Stimulated activated CD4-positive, alpha-beta T cell treated with anti-CD3 and anti-CD28 coated beads, Interleukin-1b, Interleukin-23, amount 100 ng/mL, for 1 hour (primary cell): Measurements from ENCODE around the gene MOV10.
"Not testable (repeated sequence)": the region's sequence is repeated elsewhere in the genome, so short reads cannot be mapped to it uniquely, and the experiment has no call there.

Experiments used
- DNase-seq, 2 donors: peaks; one replicate each; pipeline ENCODE4 v3.0.0-alpha.2; 2020; ENCODE audit warnings: low read depth in 2 of 2

Gene MOV10

GRCh38 chr1:112674440-112674985 is at the start of gene MOV10:
MOV10 (plus strand) TSS chr1:112674659; CDS start chr1:112674913, 254 bp downstream.
- DNase-seq = no peak

- no peak for DNase-seq
Observed at GRCh38 chr1:112625696-112626095, 48.8 kb upstream of the MOV10 start.

DNA sequence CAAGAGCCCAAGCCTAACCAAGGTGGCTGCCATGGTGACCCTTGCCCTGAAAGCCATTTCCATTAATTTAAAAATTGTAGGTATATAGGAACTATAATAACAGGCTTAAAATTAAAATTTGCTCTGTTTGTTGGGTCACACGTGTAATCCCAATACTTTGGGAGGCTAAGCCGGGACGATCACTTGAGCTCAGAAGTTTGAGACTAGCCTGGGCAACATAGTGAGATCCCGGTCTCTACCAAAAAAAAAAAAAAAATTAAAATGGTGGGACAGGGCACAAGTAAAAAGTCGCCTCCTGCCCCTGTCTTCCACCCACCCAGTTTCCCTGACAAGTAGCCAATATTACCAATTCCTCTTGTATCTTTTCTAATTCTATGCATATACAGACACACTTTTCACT is 48.3 kb upstream of the MOV10 start:
- DNase-seq = no peak

- no peak for DNase-seq
Observed at GRCh38 chr1:112626887-112627286, 47.6 kb upstream of the MOV10 start.

GRCh38 chr1:112628516-112628915 is 45.9 kb upstream of the MOV10 start:
- DNase-seq = no peak

DNA sequence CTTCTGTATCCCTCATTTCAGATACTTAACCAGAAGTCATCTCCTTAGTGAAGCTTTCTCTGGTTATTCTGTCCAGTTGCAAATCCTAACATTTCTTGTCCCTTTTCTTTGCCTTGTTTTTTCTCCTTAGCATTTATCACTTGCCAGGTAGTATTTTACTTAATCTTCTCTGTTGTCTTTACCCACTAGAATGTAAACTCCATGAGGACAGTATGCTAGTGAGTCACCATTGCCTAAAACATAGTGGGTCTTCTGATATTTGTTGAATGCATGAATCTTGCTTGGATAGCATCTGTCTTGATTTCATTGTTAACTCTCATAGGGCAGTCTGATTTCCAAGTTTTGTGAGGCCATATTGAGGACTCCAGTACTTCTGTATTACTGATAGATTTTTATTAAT is 45.2 kb upstream of the MOV10 start:
- no peak for DNase-seq

- DNase-seq = no peak
Observed at GRCh38 chr1:112633628-112634027, 40.8 kb upstream of the MOV10 start.

GRCh38 chr1:112634367-112634766 is 40.1 kb upstream of the MOV10 start:
- no peak for DNase-seq

DNA sequence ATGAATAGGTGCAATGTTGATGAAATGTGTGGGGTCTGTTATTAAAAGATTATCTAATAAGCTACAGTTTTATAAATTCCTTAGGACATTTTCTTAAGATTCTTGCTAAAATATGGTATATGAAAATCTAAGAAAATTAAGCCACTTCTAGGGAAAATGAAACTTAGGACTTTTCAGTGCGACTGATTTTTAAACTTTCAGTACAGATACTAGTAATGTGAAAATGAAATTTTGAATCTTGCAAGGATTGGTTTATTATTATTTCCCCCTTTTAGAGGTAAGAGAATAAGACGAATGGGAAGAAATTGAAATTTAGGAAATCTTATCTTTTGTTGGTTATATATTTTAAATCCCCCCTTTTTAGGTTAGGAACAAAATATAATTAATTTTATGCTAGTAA is 38.4 kb upstream of the MOV10 start:
- DNase-seq = no peak

GRCh38 chr1:112636597-112637253 is 37.7 kb upstream of the MOV10 start:
- DNase-seq = no peak

- DNase-seq = no peak
Observed at GRCh38 chr1:112637254-112638109, 37.0 kb upstream of the MOV10 start.

GRCh38 chr1:112638110-112638428 is 36.4 kb upstream of the MOV10 start:
- no peak for DNase-seq

- DNase-seq = not testable (repeated sequence)
Observed at GRCh38 chr1:112640437-112640836, 34.0 kb upstream of the MOV10 start.

- DNase-seq = no peak
Observed at GRCh38 chr1:112643080-112643479, 31.4 kb upstream of the MOV10 start.

DNA sequence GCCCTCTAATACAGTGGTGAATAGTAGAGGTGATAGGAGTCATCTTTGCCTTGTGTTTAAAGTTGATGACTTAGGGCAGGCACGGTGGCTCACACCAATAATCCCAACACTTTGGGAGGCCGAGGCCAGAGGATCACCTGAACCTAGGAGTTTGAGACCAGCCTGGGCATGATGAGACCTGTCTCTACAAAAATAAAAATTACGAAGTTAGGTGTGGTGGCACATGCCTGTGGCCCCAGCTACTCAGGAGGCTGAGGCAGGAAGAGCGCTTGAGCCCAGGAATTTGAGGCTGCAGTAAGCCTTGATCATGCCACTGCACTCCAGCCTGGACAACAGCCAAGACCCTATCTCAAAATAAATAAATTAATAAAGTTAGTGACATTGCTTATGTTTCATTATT is 28.2 kb upstream of the MOV10 start:
- DNase-seq = no peak

DNA sequence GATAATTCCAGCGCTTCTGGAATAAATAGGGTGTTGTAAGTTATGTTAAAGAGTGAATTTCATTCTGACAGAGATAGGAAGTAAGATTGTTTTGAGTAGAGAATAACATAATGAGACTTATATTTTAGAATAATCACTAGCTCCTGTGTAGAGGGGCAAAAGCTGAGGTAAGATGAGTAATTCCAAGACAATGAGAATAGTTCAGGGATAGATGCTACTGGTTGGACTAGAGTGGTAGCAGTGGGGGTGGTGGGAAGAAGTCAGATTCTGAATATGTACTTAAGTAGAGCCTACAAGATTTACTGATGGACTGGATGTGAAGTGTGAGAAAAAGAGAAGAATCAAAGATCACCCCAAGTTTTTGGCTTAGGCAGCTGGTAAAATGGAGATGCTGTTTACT is 23.3 kb upstream of the MOV10 start:
- no peak for DNase-seq

GRCh38 chr1:112665857-112666256 is 8.6 kb upstream of the MOV10 start:
- DNase-seq = no peak

- DNase-seq = no peak
Observed at GRCh38 chr1:112666946-112667345, 7.5 kb upstream of the MOV10 start.

DNA sequence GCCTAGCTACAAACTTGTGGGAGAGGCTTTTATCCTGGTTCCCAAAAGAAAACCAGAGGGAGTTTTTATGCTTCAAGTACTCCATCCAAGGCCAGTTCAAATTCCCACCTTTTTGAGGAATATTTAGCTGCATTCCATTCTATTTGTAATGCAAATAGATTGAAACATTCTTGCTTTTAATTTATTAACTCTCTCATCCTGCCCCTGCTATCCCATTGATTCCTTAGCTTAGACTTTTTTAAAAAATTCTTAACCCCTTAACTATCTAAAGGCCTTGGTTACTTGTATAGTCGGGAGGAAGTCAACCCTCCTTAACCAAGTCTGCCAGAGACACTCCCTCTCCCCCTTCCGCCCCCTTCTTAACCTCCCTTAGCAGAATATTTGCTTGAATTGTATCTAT is 2.5 kb upstream of the MOV10 start:
- DNase-seq = no peak

GRCh38 chr1:112672842-112673241 is 1.6 kb upstream of the MOV10 start:
- no peak for DNase-seq

DNA sequence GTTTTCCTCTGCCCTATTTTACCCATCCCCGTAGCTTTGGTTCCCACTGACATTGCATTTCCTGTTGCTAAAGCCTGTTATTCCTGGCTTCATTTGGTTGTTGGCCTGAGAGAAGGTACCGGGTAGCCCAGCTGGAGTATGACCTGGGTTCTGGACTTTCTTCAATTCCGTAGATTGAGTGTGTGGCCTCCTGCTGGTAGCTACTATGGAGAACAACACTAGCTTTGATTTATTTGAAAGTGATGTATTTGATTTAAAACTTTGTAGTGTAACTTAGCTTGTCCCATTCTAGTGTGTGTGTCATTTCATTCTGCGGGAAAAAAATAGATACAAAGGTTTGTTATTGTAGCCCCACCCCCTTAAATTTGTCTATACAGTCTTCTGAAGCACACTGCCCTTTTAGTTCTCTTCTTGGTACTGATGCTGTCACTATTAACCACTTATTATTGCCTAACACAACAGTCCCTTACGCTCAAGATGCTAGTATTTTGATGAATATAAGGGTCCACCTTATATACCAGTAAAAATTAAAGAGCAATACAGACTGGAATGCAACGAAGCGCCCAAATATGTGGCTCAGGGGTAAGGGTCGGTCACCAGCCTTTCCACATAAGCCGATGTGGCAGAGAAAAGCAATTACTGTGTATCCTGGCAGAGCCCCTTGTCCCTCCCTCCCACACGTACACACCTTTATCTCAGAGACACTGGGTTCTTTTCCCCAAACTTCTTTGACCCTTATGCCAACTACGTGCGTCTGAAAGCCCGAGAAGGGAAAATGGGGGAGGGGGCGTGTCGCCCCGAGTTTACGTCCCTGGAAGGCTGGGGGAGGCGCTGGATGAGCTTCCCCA is 643 bp upstream of the MOV10 start:
- DNase-seq = no peak
